Keratinocyte (primary cell): Measurements from ENCODE around the gene BEGAIN.

Source experiments
- EZH2 ChIP-seq: IDR thresholded peaks from one replicate; pipeline ENCODE4 v1.6.1; 2012; ENCODE audit warnings: inconsistent platforms, mild to moderate bottlenecking, low read length, moderate library complexity
- TF ChIP-seq, protein P1 (sequence below), 3 experiments: IDR thresholded peaks in 1 of 3; conservative IDR thresholded peaks in 1 of 3; optimal IDR thresholded peaks in 1 of 3; 2 replicates in 2 of 3; 3 replicates in 1 of 3; pipeline versions ENCODE3 to v1.5.1; 2011; ENCODE audit warnings: low read length in 3 of 3, mild to moderate bottlenecking in 3 of 3, moderate library complexity in 2 of 3, control low read depth in 1 of 3, inconsistent platforms in 1 of 3; ENCODE audit not compliant: insufficient read depth in 2 of 3; ENCODE audit errors: extremely low read depth in 1 of 3

DNA sequence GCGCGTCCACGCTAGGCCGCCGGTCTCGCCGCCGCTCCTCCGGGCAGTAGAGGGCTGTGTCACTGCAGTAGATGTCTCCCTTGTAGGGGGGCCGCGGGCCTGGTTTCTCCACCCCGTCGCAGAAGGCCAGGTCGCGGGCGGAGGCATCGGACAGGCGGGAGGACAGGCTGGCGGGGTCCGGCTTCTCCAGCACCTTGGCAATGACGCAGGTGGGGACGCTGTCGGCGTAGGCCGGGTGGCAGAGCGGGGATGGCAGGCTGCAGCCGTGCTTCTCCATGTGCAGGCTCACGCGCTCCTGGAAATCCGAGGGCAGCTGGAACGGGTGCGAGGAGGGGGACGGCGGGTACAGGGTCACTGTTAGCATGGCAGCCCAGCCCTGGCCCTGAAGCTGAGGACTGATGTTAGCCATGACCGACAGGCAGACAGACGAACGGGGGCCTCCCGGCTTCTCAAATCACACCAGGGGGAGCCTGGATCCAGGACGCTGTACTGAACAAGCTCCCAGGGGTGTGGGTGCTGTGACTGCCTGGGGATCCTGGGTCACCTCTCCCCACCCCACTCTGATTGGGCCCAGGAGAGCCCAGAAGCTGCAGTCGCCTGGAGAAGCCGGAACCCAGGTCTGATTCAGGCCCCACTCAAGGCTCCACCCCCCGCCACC, 48.1 kb downstream of the BEGAIN start:
- TF ChIP-seq, protein P1, sequence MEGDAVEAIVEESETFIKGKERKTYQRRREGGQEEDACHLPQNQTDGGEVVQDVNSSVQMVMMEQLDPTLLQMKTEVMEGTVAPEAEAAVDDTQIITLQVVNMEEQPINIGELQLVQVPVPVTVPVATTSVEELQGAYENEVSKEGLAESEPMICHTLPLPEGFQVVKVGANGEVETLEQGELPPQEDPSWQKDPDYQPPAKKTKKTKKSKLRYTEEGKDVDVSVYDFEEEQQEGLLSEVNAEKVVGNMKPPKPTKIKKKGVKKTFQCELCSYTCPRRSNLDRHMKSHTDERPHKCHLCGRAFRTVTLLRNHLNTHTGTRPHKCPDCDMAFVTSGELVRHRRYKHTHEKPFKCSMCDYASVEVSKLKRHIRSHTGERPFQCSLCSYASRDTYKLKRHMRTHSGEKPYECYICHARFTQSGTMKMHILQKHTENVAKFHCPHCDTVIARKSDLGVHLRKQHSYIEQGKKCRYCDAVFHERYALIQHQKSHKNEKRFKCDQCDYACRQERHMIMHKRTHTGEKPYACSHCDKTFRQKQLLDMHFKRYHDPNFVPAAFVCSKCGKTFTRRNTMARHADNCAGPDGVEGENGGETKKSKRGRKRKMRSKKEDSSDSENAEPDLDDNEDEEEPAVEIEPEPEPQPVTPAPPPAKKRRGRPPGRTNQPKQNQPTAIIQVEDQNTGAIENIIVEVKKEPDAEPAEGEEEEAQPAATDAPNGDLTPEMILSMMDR (optimal IDR thresholded peaks at IDR 0.05 in 1 of 3, IDR thresholded peaks at IDR 0.05 in 1 of 3, conservative IDR thresholded peaks at IDR 0.05 in 1 of 3; ENCODE audit: extremely low read depth in 1 of 3, insufficient read depth in 2 of 3, low read length in 3 of 3): no peak
- TF ChIP-seq EZH2: no peak
